HEK293 (cell line): ENCODE results near the gene GPS1.

Experiments used
- BCL11A ChIP-seq: fragments of 450-650 bp; formaldehyde crosslinking; IDR thresholded peaks from 2 replicates; pipeline ENCODE4 v1.5.1; 2016; ENCODE audit warnings: low read depth, missing biosample characterization, missing genetic modification characterization
- CTCF ChIP-seq: fragments of 450-650 bp; formaldehyde crosslinking; IDR thresholded peaks from 2 replicates; pipeline ENCODE4 v1.5.1; 2016; ENCODE audit warnings: missing biosample characterization, missing genetic modification characterization
- ELK4 ChIP-seq: IDR thresholded peaks from 2 replicates; pipeline ENCODE4 v1.6.1; 2011; ENCODE audit warnings: mild to moderate bottlenecking, low read depth, low read length, borderline replicate concordance
- PRDM4 ChIP-seq: fragments of 450-650 bp; formaldehyde crosslinking; IDR thresholded peaks from 2 replicates; pipeline ENCODE4 v1.5.1; 2017; ENCODE audit warnings: missing biosample characterization, missing genetic modification characterization
- REST ChIP-seq: fragments of 450-650 bp; formaldehyde crosslinking; IDR thresholded peaks from 2 replicates; pipeline ENCODE4 v1.5.1; 2016; ENCODE audit warnings: missing biosample characterization, missing genetic modification characterization
- SALL2 ChIP-seq: fragments of 450-650 bp; formaldehyde crosslinking; IDR thresholded peaks from 2 replicates; pipeline ENCODE4 v1.5.0; 2017; ENCODE audit warnings: missing biosample characterization, mild to moderate bottlenecking, missing genetic modification characterization, borderline replicate concordance
- ZBTB44 ChIP-seq: fragments of 450-650 bp; IDR thresholded peaks from 2 replicates; pipeline ENCODE4 v1.5.1; 2018; ENCODE audit warnings: missing biosample characterization, mild to moderate bottlenecking, missing genetic modification characterization
- ZBTB8A ChIP-seq: fragments of 450-650 bp; formaldehyde crosslinking; IDR thresholded peaks from 2 replicates; pipeline ENCODE4 v1.5.1; 2016; ENCODE audit warnings: missing biosample characterization, missing genetic modification characterization
- ZNF248 ChIP-seq: fragments of 450-650 bp; formaldehyde crosslinking; IDR thresholded peaks from 2 replicates; pipeline ENCODE4 v1.5.1; 2017; ENCODE audit warnings: missing biosample characterization, missing genetic modification characterization
- ZNF274 ChIP-seq, 2 experiments: fragments of 200-500 bp in 1 of 2; fragments of 450-650 bp in 1 of 2; sonication (Bioruptor generic) in 1 of 2; formaldehyde crosslinking in 1 of 2; IDR thresholded peaks; 2 replicates each; pipeline versions ENCODE4 v1.5.1 to v1.6.1; 2014 to 2016; ENCODE audit warnings: borderline replicate concordance in 1 of 2, inconsistent platforms in 1 of 2, low read length in 1 of 2, missing biosample characterization in 1 of 2, missing genetic modification characterization in 1 of 2
- ZNF623 ChIP-seq: fragments of 450-650 bp; formaldehyde crosslinking; IDR thresholded peaks from 2 replicates; pipeline ENCODE4 v1.5.1; 2016; ENCODE audit warnings: missing biosample characterization, missing genetic modification characterization

GRCh38 chr17:82076018-82076784 lies 24.5 kb downstream of the GPS1 start:
- TF ChIP-seq ZBTB8A (tag by site-specific recombination), result no peak
- TF ChIP-seq CTCF (tag by site-specific recombination), result no peak
- no peak for TF ChIP-seq ZNF248
- no peak for TF ChIP-seq ELK4
- TF ChIP-seq ZNF623 (tag by site-specific recombination), result no peak
- no peak for TF ChIP-seq PRDM4 (tag by site-specific recombination)
- TF ChIP-seq ZNF274 (IDR thresholded peaks at IDR 0.05; ENCODE audit: low read length), result no peak
- no peak for TF ChIP-seq ZNF274 (tag by site-specific recombination; IDR thresholded peaks at IDR 0.05; ENCODE audit: borderline replicate concordance)
- no peak for TF ChIP-seq BCL11A (tag by site-specific recombination)
- TF ChIP-seq REST (tag by site-specific recombination), result no peak
- no peak for TF ChIP-seq ZBTB44 (tag by site-specific recombination)
- TF ChIP-seq SALL2 (tag by site-specific recombination), result no peak
